ENCODE results near the gene LRRC34. TPM values are rescaled to one million over a fixed set of nuclear protein-coding genes. Genes with fewer than 3 reads are reported as not detected.

Gene LRRC34, protein sequence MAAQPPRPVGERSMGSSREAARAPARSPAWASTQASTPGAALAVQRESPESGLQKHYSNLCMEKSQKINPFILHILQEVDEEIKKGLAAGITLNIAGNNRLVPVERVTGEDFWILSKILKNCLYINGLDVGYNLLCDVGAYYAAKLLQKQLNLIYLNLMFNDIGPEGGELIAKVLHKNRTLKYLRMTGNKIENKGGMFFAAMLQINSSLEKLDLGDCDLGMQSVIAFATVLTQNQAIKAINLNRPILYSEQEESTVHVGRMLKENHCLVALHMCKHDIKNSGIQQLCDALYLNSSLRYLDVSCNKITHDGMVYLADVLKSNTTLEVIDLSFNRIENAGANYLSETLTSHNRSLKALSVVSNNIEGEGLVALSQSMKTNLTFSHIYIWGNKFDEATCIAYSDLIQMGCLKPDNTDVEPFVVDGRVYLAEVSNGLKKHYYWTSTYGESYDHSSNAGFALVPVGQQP
- 10 to 100 TPM in 1 of 6 donors, 1 to 10 TPM in 4, under 1 TPM in 1; 0.78 to 12.9 (median 3.9) TPM for total RNA-seq

DNA sequence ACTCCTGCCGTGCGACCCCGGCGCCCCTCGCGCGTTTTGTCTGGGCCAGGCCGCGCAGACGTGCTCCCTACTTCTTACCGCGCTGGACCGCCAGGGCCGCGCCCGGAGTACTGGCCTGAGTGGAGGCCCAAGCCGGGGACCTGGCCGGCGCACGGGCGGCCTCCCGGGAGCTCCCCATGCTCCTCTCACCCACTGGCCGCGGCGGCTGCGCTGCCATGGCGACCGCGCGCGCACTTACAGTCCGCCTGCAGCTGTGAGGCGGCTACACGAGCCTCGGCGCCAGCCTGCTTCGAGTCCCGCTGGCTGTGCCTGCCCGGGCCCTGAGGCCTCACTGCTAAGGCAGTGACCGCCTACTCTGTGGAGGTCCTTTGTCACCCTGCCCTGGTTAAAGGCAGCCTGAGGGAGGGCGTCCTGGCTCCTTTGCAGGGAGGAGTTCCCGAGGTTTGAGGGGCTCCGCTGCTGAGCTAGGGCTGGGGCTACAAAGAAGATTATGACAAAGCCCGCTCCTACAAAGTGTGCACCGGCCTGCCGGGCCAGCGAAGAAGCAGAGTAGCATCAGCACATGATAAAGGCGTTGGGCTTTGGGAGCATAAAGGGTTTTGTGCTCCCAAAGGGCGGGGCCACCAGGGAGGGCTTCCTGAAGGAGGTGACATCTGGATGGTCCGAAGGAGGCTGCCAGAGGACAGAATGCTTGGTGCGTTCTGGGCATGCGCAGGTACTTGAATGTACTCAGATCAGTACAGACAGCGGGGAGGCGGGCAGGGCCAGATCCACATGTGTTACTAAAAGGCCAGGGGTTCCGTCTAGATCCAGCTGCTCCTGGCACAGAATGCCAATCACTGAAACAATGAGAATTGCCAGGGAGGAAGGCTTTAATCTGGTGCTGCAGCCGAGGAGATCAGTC, at the start of gene LRRC34, which contains the start of gene LRRIQ4:
Gene LRRC34 (minus strand): TSS at position 573 of the 904 bp plus-strand sequence. CDS start 356 bp downstream, at position 217.
Gene LRRIQ4 (plus strand): TSS at position 539 of the 904 bp plus-strand sequence. CDS start 9,052 bp downstream, outside the sequence.
- H3K27ac ChIP-seq: peak within 1 kb of the TSS; percentile 70 to 77 (median 74)
- ATAC-seq (ENCODE audit: low FRiP score in 2 of 2): peak; percentile 92 to 94
- no peaks in the 10 kb centered on the region for H3K27me3 ChIP-seq
- WGBS, 2 donors: 9 to 26% methylated on average over 13 to 39 of the region's 56 CpGs
- DNase-seq: peak; percentile 85 to 96
- TF ChIP-seq, protein P1, sequence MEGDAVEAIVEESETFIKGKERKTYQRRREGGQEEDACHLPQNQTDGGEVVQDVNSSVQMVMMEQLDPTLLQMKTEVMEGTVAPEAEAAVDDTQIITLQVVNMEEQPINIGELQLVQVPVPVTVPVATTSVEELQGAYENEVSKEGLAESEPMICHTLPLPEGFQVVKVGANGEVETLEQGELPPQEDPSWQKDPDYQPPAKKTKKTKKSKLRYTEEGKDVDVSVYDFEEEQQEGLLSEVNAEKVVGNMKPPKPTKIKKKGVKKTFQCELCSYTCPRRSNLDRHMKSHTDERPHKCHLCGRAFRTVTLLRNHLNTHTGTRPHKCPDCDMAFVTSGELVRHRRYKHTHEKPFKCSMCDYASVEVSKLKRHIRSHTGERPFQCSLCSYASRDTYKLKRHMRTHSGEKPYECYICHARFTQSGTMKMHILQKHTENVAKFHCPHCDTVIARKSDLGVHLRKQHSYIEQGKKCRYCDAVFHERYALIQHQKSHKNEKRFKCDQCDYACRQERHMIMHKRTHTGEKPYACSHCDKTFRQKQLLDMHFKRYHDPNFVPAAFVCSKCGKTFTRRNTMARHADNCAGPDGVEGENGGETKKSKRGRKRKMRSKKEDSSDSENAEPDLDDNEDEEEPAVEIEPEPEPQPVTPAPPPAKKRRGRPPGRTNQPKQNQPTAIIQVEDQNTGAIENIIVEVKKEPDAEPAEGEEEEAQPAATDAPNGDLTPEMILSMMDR (IDR thresholded peaks at IDR 0.05): peak in 3 of 6 experiments; percentile 18 to 33 (median 27)
- no peak for TF ChIP-seq POLR2AphosphoS5 (IDR thresholded peaks at IDR 0.05)
- peak in 2 of 4 donors; percentile 9 to 24 for TF ChIP-seq POLR2A (IDR thresholded peaks at IDR 0.05)
- H3K4me3 ChIP-seq: peak within 1 kb of the TSS; percentile 56 to 76 (median 65)
- no peaks in the 10 kb centered on the region for H3K36me3 ChIP-seq
- peaks cover 9 to 26% (median 26%) of the 10 kb centered on the region in 4 donors for H3K4me1 ChIP-seq
- H3K9me3 ChIP-seq: peaks cover 0 to 7% (median 0%) of the 10 kb centered on the region in 4 donors

DNA sequence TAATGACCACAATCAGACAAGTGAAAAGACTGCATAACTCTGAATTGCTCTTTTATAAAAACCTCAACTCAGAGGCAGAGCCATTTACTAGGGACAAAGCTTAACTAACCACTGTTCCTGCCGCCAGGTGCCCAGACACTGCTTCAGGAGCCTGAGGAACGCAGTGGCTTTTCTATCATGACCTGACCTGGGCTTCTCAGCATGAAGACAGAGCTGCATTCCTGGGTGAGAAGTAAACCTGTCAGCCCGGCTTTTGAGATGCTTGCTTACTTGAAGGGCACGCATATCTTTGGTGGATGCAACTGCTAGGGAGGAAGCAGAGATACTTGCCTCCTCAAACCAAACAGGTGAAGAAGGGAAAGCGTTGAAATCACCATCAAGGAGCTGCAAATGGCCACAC, 49.2 kb upstream of the LRRC34 start:
- peaks cover 0 to 14% (median 5%) of the 10 kb centered on the region in 4 donors for H3K4me1 ChIP-seq
- H3K9me3 ChIP-seq: no peaks in the 10 kb centered on the region
- H3K27ac ChIP-seq: no peak overlapping the region
- H3K36me3 ChIP-seq: no peaks in the 10 kb centered on the region
- 80 to 83% methylated on average over 5 of the region's 5 CpGs for WGBS, 2 donors
- H3K27me3 ChIP-seq: no peaks in the 10 kb centered on the region
- TF ChIP-seq POLR2AphosphoS5 (IDR thresholded peaks at IDR 0.05): no peak
- TF ChIP-seq, protein P1 (IDR thresholded peaks at IDR 0.05): no peak
- no peak for TF ChIP-seq POLR2A (IDR thresholded peaks at IDR 0.05)
- TF ChIP-seq EP300 (IDR thresholded peaks at IDR 0.05): no peak
- DNase-seq (no peak), ATAC-seq (ENCODE audit: low FRiP score in 2 of 2) (no peak)
- no peak overlapping the region for H3K4me3 ChIP-seq

DNA sequence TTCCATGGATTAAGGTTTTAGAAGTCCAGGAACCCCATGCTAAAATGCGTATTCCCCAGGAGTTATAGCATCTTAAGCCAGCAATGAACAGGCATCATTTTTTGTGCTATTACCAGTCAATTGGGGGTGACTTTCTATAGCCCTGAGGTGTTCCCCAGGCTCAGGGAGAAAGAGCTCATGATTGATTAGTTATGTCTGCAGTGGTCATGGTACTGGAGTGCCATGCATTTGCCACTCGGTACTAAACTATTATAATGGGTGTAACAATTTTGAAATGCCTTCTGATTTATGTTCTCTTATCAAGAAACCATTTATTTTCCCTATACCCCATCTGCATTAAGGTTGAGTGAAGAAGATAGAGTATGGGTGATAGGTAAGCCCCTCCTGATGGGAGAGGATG, 45.1 kb upstream of the LRRC34 start:
- H3K27me3 ChIP-seq: no peaks in the 10 kb centered on the region
- no peak overlapping the region for H3K27ac ChIP-seq
- H3K9me3 ChIP-seq: no peaks in the 10 kb centered on the region
- H3K36me3 ChIP-seq: no peaks in the 10 kb centered on the region
- TF ChIP-seq EP300 (IDR thresholded peaks at IDR 0.05): no peak
- TF ChIP-seq, protein P1 (IDR thresholded peaks at IDR 0.05): no peak
- TF ChIP-seq POLR2A (IDR thresholded peaks at IDR 0.05): no peak
- TF ChIP-seq POLR2AphosphoS5 (IDR thresholded peaks at IDR 0.05): no peak
- DNase-seq: no peak
- no peaks in the 10 kb centered on the region for H3K4me1 ChIP-seq
- no peak overlapping the region for H3K4me3 ChIP-seq
- ATAC-seq (ENCODE audit: low FRiP score in 2 of 2): no peak
- 81 to 93% methylated on average over 2 of the region's 2 CpGs for WGBS, 2 donors

GRCh38 chr3:169855514-169855913, 42.8 kb upstream of the LRRC34 start:
- Histone ChIP-seq H3K27ac (no peak overlapping the region), H3K4me1 (no peaks in the 10 kb centered on the region), H3K9me3 (no peaks in the 10 kb centered on the region), H3K27me3 (no peaks in the 10 kb centered on the region), H3K36me3 (no peaks in the 10 kb centered on the region), H3K4me3 (no peak overlapping the region)
- WGBS, 2 donors: 92 to 94% methylated on average over 3 of the region's 3 CpGs
- no peak for ATAC-seq (ENCODE audit: low FRiP score in 2 of 2)
- TF ChIP-seq, protein P1 (IDR thresholded peaks at IDR 0.05): no peak
- TF ChIP-seq EP300 (IDR thresholded peaks at IDR 0.05) (no peak), POLR2AphosphoS5 (IDR thresholded peaks at IDR 0.05) (no peak), POLR2A (IDR thresholded peaks at IDR 0.05) (no peak)
- no peak for DNase-seq
